NCI-H82 treated with DMSO at 0.1 percent for 48 hours (cell line): Measurements from ENCODE around the gene OR8K1.

ENCODE experiments used
- DNase-seq: peaks from one replicate; lab custom pipeline; 2025; ENCODE audit not compliant: unreplicated experiment; lab: John Stamatoyannopoulos, UW

The OR8K1 gene

DNA sequence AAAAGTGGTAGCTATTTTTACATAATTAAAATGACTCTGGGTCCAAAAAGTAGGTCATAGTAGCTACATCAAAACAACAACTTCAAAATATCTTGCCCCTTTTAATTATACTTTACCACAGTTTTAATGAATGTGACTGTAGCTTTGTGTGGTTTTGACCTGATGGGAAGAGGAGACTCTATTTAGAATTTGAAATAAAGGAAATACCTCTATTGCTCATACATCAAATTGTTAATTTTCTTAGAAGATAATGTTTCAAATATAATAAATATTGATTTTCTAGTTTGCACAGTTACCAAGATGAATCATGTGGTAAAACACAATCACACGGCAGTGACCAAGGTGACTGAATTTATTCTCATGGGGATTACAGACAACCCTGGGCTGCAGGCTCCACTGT, at the start of gene OR8K1:
Gene OR8K1 (plus strand): TSS at position 301 of the 400 bp plus-strand sequence. CDS start 0 bp downstream, at position 301.
- no peak for DNase-seq

DNA sequence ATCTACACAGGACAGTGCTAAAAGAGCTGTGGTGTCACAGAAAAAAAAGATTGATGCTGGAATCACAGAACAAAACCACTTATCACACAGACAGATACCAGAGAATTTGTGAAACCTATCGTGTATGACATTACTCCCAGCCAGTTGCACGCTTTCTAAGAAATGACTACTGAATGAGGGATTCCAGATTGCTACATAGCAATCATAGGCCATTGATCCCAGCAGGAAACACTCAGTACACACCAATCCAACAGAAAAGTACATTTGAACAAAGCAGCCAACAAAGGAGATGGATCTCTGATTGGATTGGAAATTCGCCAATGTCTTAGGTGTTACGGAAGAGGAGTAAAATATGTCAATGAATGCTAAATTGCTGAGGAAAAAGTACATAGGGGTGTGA, 48.9 kb upstream of the OR8K1 start:
- DNase-seq, result no peak

DNA sequence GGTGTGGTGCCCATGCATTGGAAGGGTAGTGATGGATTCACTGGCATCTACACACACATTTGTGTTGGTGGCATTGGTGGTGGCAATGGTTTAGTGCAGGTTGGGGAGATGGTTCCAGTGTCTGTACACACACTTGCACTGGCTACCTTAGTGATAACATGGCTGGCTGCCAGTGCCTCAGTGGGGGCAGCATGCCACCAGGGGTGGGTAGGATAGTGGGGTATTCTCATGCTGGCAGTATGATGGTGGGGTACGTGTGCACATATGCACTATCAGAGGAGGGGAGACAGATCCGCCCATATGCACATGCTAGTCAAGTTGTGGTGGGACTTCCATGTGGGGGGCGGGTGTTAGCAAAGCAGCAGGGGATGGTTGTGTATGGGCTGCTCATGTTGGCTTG, 38.0 kb upstream of the OR8K1 start:
- DNase-seq, result no peak

DNA sequence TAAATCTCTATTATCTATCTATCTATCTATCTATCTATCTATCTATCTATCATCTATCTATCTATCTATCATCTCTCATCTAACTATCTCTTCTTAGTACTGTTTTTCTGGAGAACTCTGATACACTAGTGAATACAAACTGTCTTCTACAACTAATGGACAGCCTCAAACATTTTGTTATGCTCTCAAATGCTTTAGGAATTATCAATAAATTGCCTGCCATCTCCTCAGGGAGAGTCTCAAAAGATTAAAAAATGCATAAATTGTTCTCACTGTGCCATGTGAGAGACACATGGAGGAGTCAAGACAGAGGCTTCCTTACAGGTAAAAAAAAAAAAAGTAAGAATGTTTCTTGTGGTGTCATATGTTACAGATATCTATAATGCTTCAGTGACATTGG, 31.0 kb upstream of the OR8K1 start, which contains the start of gene OR8K3:
Gene OR8K3 (plus strand): TSS at position 301 of the 400 bp plus-strand sequence. CDS start 3,163 bp downstream, outside the sequence.
- DNase-seq, result no peak

DNA sequence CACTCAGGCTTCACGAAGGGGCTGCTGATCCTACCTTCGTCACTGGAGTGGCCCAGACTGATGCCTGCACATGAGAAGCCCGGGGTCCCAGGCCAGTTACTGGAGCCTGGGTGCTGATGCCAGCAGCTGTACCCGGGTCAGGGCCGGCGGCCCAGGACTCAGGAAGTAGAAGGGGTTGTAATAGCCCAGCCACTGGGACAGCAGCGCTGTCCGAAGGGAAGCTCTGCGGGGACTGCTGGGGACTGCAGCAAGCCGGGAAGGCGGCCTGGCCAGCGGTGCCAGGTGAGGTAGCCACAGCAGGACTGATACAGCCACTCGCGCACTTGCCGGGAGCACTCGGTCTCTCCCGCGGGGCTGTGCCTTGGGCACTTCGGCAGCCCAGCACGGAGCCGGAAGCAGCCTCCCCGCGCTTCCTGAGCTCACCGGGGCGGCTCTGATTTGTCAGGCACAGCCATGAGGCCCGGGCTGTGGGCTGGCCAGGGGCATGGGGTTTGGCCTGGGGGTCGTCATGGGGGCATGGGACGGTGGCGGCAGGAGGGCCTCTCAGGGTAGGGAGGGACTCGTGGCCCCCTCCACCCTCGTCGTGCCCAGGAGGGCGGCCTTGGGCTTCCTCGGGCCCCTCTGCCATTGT, 13.9 kb upstream of the OR8K1 start:
- DNase-seq, result no peak

DNA sequence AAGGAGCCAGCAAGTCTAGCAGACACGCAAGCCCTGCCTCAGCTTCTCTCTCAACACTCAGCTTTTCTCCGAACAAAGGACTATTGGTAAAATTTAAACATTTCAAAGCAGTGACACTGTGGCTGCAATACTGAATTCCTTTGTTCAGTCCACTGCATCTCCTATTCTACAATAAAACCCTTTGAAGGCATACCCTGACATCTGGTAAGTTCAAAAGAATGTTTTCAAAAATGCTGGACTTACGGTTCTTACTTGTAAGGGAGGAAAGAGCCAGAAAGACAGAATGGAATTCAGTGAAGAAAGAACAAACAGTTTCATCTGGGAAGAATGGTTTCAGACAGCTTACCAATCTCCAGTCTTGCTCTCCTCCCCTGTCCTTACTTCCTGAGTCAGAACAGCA, 12.7 kb upstream of the OR8K1 start:
- no peak for DNase-seq

DNA sequence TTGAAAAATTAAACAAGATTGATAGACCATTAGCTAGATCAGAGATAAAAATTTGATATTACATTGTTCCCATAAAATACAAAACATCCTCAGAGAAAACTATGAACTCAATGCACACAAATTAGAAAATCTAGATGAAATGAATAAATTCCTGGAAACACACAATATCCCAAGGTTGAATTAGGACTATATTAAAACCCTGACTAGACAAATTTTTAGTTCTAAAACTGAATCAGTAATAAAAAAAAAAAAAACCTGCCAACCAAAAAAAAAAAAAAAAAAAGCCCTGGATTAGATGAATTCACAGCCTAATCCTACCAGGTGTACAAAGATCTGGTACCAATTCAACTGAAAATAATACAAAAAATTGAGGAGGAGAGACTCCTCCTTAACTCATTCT, 5.5 kb upstream of the OR8K1 start:
- no peak for DNase-seq

DNA sequence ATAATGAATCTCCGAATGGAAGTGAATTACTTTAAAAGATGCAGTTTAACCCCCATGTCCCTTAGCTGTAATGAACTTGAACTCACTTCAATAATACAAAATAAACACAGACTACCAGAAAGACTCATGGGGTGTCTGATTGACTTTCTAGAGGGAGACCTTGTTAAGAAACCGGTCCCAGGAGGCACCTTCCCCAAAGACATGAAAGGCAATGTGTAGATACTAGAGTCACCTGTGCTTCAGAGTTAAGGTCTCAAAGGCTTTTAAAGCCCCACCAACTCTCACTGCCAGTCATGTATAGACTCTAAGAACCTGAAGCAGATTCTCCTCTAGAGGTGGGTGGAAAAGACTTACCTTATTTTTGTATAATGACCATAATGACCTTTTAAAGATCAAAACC, 8.2 kb downstream of the OR8K1 start, which contains the start of gene OR8J1:
Gene OR8J1 (plus strand): TSS at position 301 of the 400 bp plus-strand sequence. CDS start 5,956 bp downstream, outside the sequence.
- no peak for DNase-seq

DNA sequence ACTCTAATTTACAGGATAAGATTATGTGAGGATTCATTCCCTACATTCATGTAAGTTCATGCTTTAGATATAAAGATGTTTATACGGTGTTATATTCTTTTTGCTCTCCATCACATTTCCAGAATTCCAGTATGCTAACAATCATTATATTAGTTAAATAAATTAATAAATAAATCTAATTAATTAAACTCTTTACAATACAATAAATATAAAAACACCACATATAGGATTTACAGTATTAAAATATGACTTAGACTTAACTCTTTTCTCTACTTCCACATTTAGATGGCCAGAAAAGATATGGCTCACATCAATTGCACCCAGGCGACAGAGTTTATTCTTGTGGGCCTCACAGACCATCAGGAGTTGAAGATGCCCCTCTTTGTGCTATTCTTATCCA, 29.5 kb downstream of the OR8K1 start, which contains the start of gene OR8U1:
Gene OR8U1 (plus strand): TSS at position 301 of the 400 bp plus-strand sequence. CDS start 0 bp downstream, at position 301.
- no peak for DNase-seq

DNA sequence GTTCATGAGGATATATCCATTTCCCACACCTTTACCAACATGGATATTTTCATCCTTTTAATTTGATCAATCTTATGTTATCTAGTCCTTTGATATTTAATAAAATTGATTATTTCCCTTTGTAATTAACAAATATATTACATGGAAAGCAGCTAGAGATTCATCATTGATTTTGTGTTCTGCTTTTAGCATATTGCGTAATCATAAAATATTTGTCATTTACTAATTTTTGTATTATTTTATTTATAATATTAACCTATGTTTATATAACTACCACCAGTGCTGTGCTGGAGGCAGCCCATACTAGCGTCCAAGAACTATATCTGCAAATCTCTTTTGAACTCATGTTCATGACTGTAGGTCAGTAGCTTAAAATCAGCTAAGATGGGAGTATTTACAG, 34.3 kb downstream of the OR8K1 start:
- DNase-seq, result no peak

DNA sequence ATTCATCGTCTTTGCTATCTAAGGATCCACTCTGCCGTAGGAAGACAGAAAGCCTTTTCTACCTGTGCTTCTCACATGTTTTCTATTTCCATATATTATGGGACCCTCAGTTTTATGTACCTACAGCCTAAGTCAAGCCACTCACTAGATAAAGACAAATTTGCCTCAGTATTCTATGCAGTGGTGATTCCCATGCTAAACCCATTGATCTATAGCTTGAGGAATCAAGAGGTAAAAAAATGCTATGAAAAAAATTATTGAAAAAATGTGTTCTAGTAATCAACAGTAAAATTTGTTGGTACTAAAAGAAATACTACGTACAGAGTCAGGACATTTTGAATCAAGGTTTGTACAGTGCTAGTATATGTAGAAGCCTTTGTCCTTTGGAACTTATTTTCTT, 48.5 kb downstream of the OR8K1 start:
- DNase-seq, result no peak

DNA sequence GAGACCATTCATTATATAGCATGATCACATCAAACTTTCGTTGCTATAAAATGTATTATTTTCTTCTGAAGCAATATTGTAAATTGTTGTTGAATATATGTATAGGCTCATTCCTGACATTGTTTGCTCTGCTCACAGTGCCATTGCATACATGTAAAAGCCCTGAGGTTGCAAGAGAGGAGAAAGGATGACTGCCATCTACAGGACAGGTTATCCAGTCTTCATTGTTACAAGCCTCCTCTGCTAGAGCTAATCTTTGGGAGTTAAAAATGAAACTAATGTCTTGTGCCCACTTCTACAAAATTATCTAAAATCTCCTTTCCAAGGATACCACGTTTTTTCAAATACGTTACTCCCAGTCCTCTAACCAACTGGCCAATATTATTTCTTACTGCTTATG, 50.2 kb downstream of the OR8K1 start:
- DNase-seq, result no peak
